PFSK-1 (cell line): ENCODE measurements around the gene EYA3.

ENCODE experiments used
- FOXP2 ChIP-seq: optimal IDR thresholded peaks from 2 replicates; pipeline ENCODE3; 2011; ENCODE audit warnings: borderline replicate concordance, control low read depth, inconsistent platforms; ENCODE audit not compliant: insufficient read depth; ENCODE audit errors: extremely low read length, extremely low read depth
- POLR2AphosphoS5 ChIP-seq: IDR thresholded peaks from 2 replicates; pipeline ENCODE4 v1.6.1; 2012; ENCODE audit warnings: low read depth, mild to moderate bottlenecking, control low read depth, low read length, moderate library complexity
- SIN3A ChIP-seq: IDR thresholded peaks from 2 replicates; pipeline ENCODE4 v1.6.1; 2012; ENCODE audit warnings: mild to moderate bottlenecking, low read length, moderate library complexity, borderline replicate concordance; ENCODE audit not compliant: insufficient read depth
- TAF1 ChIP-seq: IDR thresholded peaks from 2 replicates; pipeline ENCODE4 v1.6.1; 2012; ENCODE audit warnings: low read length, control low read depth, borderline replicate concordance; ENCODE audit not compliant: insufficient read depth
- TF ChIP-seq, protein P1 (sequence below), 2 experiments: IDR thresholded peaks; 2 replicates each; pipeline versions ENCODE4 v1.6.1 to v1.8.0; 2011 to 2012; ENCODE audit warnings: low read depth in 2 of 2, low read length in 2 of 2, control low read depth in 1 of 2, inconsistent platforms in 1 of 2, mild to moderate bottlenecking in 1 of 2, moderate library complexity in 1 of 2; ENCODE audit not compliant: insufficient read depth in 1 of 2

EYA3 gene

DNA sequence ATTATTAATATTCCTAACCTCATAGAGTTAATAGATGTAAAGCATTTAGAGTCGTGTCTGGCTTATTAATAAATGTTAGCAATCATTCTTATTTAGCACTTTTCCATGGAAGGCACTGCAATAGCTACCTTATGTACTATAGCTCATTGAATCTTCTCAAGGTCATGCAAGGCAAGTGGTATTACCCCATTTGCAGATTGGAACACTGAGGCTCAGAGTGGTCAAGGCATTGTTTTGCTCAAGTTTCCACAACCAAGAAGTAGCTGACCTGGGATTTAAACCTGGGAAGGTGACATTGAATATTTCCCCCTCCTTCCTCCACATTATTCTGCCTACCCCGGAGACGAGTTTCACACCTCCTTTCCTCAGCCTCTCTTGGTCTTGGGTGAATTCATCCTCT lies 37.8 kb upstream of the EYA3 start:
- no peak for TF ChIP-seq POLR2AphosphoS5
- no peak for TF ChIP-seq FOXP2
- TF ChIP-seq, protein P1, sequence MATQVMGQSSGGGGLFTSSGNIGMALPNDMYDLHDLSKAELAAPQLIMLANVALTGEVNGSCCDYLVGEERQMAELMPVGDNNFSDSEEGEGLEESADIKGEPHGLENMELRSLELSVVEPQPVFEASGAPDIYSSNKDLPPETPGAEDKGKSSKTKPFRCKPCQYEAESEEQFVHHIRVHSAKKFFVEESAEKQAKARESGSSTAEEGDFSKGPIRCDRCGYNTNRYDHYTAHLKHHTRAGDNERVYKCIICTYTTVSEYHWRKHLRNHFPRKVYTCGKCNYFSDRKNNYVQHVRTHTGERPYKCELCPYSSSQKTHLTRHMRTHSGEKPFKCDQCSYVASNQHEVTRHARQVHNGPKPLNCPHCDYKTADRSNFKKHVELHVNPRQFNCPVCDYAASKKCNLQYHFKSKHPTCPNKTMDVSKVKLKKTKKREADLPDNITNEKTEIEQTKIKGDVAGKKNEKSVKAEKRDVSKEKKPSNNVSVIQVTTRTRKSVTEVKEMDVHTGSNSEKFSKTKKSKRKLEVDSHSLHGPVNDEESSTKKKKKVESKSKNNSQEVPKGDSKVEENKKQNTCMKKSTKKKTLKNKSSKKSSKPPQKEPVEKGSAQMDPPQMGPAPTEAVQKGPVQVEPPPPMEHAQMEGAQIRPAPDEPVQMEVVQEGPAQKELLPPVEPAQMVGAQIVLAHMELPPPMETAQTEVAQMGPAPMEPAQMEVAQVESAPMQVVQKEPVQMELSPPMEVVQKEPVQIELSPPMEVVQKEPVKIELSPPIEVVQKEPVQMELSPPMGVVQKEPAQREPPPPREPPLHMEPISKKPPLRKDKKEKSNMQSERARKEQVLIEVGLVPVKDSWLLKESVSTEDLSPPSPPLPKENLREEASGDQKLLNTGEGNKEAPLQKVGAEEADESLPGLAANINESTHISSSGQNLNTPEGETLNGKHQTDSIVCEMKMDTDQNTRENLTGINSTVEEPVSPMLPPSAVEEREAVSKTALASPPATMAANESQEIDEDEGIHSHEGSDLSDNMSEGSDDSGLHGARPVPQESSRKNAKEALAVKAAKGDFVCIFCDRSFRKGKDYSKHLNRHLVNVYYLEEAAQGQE (IDR thresholded peaks at IDR 0.05; ENCODE audit: insufficient read depth in 1 of 2, low read depth in 2 of 2, low read length in 2 of 2): no peak
- no peak for TF ChIP-seq SIN3A
- TF ChIP-seq TAF1: no peak

DNA sequence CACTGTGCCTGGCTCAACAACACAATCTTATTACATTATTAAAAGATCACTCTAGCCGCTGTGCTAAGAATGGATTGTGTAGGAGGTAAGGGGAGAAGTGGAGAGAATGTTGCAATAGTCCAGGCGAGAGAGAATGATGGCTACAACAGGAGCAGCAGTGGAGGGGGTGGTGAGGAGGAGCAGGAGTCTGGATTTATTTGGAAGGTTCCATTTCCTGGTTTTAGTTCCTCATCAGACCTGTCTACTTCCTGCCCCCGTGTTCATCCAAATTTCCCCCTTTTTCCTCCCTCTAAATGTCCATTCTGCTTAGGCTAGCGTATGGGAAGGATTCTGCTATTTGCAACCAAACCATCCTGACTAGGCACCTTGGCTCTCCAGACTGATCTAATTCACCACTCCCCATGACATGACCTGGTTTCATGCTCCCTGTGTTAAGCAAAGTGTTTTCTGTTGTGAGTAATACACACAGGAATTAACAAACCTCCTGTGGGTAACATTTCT lies 35.1 kb upstream of the EYA3 start:
- no peak for TF ChIP-seq FOXP2
- TF ChIP-seq POLR2AphosphoS5: no peak
- no peak for TF ChIP-seq TAF1
- TF ChIP-seq, protein P1 (IDR thresholded peaks at IDR 0.05; ENCODE audit: insufficient read depth in 1 of 2, low read depth in 2 of 2, low read length in 2 of 2): no peak
- TF ChIP-seq SIN3A: no peak

DNA sequence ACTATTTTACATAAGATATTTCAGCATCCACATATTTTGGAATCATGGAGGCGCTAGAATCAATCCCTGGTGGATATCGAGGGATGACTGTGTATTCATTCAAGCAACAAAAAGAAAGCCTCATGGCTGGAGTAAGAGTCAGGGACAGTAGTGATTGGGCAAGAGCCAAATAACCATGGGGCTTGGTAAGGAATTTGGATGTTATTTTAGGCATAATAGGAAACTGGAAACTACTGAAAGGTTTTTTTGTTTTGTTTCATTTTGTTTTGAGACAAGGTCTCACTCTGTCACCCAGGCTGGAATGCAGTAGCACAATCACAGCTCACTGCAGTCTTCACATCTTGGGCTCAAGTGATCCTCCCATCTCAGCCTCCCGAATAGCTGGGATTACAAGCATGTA lies 33.8 kb upstream of the EYA3 start:
- TF ChIP-seq TAF1 (no peak), SIN3A (no peak)

DNA sequence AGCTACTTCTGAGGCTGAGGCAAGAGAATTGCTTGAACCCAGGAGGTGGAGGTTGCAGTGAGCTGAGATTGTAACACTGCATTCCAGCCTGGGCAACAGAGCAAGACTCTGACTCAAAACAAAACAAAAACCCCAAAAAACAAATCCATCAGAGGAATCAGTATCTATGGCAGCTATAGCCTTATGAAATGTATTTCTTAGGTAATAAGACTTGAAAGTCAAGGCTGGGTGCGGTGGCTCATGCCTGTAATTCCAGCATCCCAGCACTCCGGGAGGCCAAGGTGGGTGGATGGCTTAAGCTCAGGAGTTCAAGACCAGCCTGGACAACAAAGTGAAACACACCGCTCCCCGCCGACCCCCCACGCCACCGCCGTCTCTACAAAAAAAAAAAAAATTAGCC lies 31.1 kb upstream of the EYA3 start:
- TF ChIP-seq, protein P1 (IDR thresholded peaks at IDR 0.05; ENCODE audit: insufficient read depth in 1 of 2, low read depth in 2 of 2, low read length in 2 of 2): no peak
- TF ChIP-seq TAF1 (no peak), SIN3A (no peak), POLR2AphosphoS5 (no peak), FOXP2 (no peak)

DNA sequence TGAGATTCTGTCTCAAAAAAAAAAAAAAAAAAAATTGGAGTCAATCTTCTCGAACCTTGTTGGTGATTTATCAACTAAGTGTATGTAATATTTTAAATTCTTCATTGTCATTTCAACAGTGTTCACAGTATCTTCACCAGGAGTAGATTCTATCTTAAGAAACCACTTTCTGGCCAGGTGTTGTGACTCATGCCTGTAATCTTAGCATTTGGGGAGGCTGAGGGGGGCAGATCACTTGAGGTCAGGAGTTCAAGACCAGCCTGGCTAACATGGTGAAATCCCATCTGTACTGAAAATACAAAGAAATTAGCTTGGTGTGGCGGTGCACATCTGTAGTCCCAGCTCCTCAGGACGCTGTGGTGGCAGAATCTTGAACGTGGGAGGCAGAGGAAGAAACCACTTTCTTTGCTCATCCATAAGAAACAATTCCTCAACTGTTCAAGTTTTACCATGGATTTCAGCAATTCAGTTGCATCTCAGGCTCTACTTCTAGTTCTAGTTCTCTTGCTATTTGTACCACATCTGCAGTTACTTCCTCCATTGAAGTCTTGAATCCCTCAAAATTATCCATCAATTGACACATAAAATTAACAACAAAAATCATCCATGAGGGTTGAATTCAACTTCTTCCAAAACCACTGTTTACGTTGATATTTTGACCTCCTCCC lies 30.4 kb upstream of the EYA3 start:
- no peak for TF ChIP-seq FOXP2
- no peak for TF ChIP-seq TAF1
- TF ChIP-seq, protein P1 (IDR thresholded peaks at IDR 0.05; ENCODE audit: insufficient read depth in 1 of 2, low read depth in 2 of 2, low read length in 2 of 2): no peak
- no peak for TF ChIP-seq POLR2AphosphoS5
- no peak for TF ChIP-seq SIN3A
